ENCODE results near the gene ACTN1.

GRCh38 chr14:68984686-68985085 is 5.6 kb upstream of the ACTN1 start:
- TF ChIP-seq, protein P1, sequence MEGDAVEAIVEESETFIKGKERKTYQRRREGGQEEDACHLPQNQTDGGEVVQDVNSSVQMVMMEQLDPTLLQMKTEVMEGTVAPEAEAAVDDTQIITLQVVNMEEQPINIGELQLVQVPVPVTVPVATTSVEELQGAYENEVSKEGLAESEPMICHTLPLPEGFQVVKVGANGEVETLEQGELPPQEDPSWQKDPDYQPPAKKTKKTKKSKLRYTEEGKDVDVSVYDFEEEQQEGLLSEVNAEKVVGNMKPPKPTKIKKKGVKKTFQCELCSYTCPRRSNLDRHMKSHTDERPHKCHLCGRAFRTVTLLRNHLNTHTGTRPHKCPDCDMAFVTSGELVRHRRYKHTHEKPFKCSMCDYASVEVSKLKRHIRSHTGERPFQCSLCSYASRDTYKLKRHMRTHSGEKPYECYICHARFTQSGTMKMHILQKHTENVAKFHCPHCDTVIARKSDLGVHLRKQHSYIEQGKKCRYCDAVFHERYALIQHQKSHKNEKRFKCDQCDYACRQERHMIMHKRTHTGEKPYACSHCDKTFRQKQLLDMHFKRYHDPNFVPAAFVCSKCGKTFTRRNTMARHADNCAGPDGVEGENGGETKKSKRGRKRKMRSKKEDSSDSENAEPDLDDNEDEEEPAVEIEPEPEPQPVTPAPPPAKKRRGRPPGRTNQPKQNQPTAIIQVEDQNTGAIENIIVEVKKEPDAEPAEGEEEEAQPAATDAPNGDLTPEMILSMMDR (IDR thresholded peaks at IDR 0.05; ENCODE audit: low read depth, low read length), result no peak
- no peak for TF ChIP-seq EZH2phosphoT487 (IDR thresholded peaks at IDR 0.05; ENCODE audit: low read depth)
